ENCODE data around the gene CHCHD2.
"Not testable (repeated sequence)": the region's sequence is repeated elsewhere in the genome, so short reads cannot be mapped to it uniquely, and the experiment has no call there.

- peak; percentile 53 for TF ChIP-seq POLR2A (IDR thresholded peaks at IDR 0.05; ENCODE audit: low read depth, low read length)
- TF ChIP-seq TAF1, POLR2AphosphoS5, POU2F2 (IDR thresholded peaks at IDR 0.05; ENCODE audit: low read depth, low read length): not testable (repeated sequence)
Measured at GRCh38 chr7:56098187-56099008, 7.9 kb downstream of the CHCHD2 start.
